K562 (cell line): Measurements from ENCODE around the gene PARD6B. TPM values are rescaled to one million over a fixed set of nuclear protein-coding genes. Genes with fewer than 3 reads are reported as not detected.

Experiments
- ARNT ChIP-seq, 2 experiments: fragments of 450-650 bp; IDR thresholded peaks; 2 replicates each; pipeline ENCODE4 v1.6.1; 2016; ENCODE audit warnings: mild to moderate bottlenecking in 1 of 2
- BRD4 ChIP-seq: fragments of 200-600 bp; sonication (generic); IDR thresholded peaks from 2 replicates; pipeline ENCODE4 v1.6.1; 2017; ENCODE audit warnings: inconsistent platforms
- CBX8 ChIP-seq: fragments of 200-600 bp; sonication (generic); IDR thresholded peaks from 2 replicates; pipeline ENCODE4 v1.6.1; 2012; ENCODE audit warnings: borderline replicate concordance, mixed run types, low read depth, mild to moderate bottlenecking, moderate library complexity, mixed read lengths, low read length, control low read depth, inconsistent platforms; ENCODE audit not compliant: poor library complexity, severe bottlenecking; ENCODE audit errors: extremely low read depth
- CREM ChIP-seq: IDR thresholded peaks from 2 replicates; pipeline ENCODE4 v1.6.1; 2014; ENCODE audit warnings: antibody characterized with exemption, low read depth
- DIDO1 ChIP-seq: fragments of 450-650 bp; IDR thresholded peaks from 2 replicates; pipeline ENCODE4 v1.6.1; 2016; ENCODE audit warnings: low read depth, missing biosample characterization, missing genetic modification characterization
- ESRRB ChIP-seq: fragments of 250-450 bp; sonication (Bioruptor Pico); IDR thresholded peaks from 2 replicates; pipeline ENCODE4 v1.5.0; 2020; ENCODE audit warnings: mild to moderate bottlenecking, moderate library complexity, borderline replicate concordance
- FOXK2 ChIP-seq, 2 experiments: fragments of 450-650 bp; IDR thresholded peaks in 1 of 2; conservative IDR thresholded peaks in 1 of 2; 2 replicates each; pipeline ENCODE4 v1.6.1; 2016; ENCODE audit warnings: low read depth in 2 of 2, mild to moderate bottlenecking in 1 of 2
- GMEB1 ChIP-seq: fragments of 250-450 bp; sonication (Bioruptor Pico); IDR thresholded peaks from 2 replicates; pipeline ENCODE4 v1.4.0; 2020; ENCODE audit warnings: mild to moderate bottlenecking
- HIVEP1 ChIP-seq: fragments of 250-450 bp; sonication (Bioruptor Pico); IDR thresholded peaks from 2 replicates; pipeline ENCODE4 v1.4.0; 2020; ENCODE audit warnings: mild to moderate bottlenecking
- HOXB6 ChIP-seq: fragments of 250-450 bp; sonication (Bioruptor Pico); IDR thresholded peaks from 2 replicates; pipeline ENCODE4 v1.5.1; 2022; ENCODE audit warnings: mild to moderate bottlenecking, borderline replicate concordance
- IRF9 ChIP-seq: fragments of 450-650 bp; IDR thresholded peaks from 2 replicates; pipeline ENCODE4 v1.6.1; 2016; ENCODE audit warnings: missing biosample characterization, missing genetic modification characterization
- MEF2A ChIP-seq: IDR thresholded peaks from 2 replicates; pipeline ENCODE4 v1.6.1; 2011; ENCODE audit warnings: low read depth, mild to moderate bottlenecking, low read length, moderate library complexity; ENCODE audit not compliant: control insufficient read depth
- NCOA1 ChIP-seq: fragments of 450-650 bp; IDR thresholded peaks from 2 replicates; pipeline ENCODE4 v1.6.1; 2016; ENCODE audit warnings: low read depth
- NCOA2 ChIP-seq, 2 experiments: fragments of 450-650 bp; IDR thresholded peaks; 2 replicates each; pipeline ENCODE4 v1.6.1; 2018; ENCODE audit warnings: mild to moderate bottlenecking in 2 of 2, moderate library complexity in 1 of 2; ENCODE audit not compliant: partially characterized antibody in 2 of 2
- PHF21A ChIP-seq: fragments of 450-650 bp; IDR thresholded peaks from 2 replicates; pipeline ENCODE4 v1.6.1; 2017; ENCODE audit warnings: low read depth, borderline replicate concordance
- POLR2G ChIP-seq: fragments of 200-400 bp; formaldehyde crosslinking; IDR thresholded peaks from 2 replicates; pipeline ENCODE4 v1.6.1; 2017; ENCODE audit warnings: low read depth, mild to moderate bottlenecking, antibody characterized with exemption, low read length, moderate library complexity
- POU5F1 ChIP-seq: fragments of 150-350 bp; IDR thresholded peaks from 2 replicates; pipeline ENCODE4 v1.6.1; 2014; ENCODE audit warnings: borderline replicate concordance, low read length, low read depth, mild to moderate bottlenecking; ENCODE audit not compliant: partially characterized antibody
- PREB ChIP-seq: sonication (generic); formaldehyde crosslinking; IDR thresholded peaks from 2 replicates; pipeline ENCODE4 v1.8.1; 2023; ENCODE audit warnings: mild to moderate bottlenecking, missing genetic modification reagents
- RBM22 ChIP-seq: fragments of 200-400 bp; formaldehyde crosslinking; IDR thresholded peaks from 2 replicates; pipeline ENCODE4 v1.6.1; 2018; ENCODE audit warnings: low read length, low read depth; ENCODE audit not compliant: poor library complexity, severe bottlenecking
- SETDB1 ChIP-seq: IDR thresholded peaks from one replicate; pipeline ENCODE4 v1.6.1; 2012; ENCODE audit warnings: low read length, control low read depth, inconsistent platforms
- SMAD4 ChIP-seq: fragments of 250-450 bp; sonication (Bioruptor Pico); conservative IDR thresholded peaks from 2 replicates; pipeline ENCODE4 v1.8.0; 2021; ENCODE audit warnings: inconsistent platforms, mild to moderate bottlenecking, moderate library complexity
- STAT5B ChIP-seq: fragments of 250-450 bp; sonication (Bioruptor Pico); IDR thresholded peaks from 2 replicates; pipeline ENCODE4 v1.8.0; 2021; ENCODE audit warnings: mild to moderate bottlenecking, inconsistent platforms
- XRCC4 ChIP-seq: IDR thresholded peaks from one replicate; pipeline ENCODE4 v1.6.1; 2011; ENCODE audit not compliant: insufficient read depth, insufficient read length; ENCODE audit errors: extremely low read depth
- ZNF551 ChIP-seq: fragments of 250-450 bp; sonication (Bioruptor Pico); IDR thresholded peaks from 2 replicates; pipeline ENCODE4 v1.5.0; 2021; ENCODE audit warnings: mild to moderate bottlenecking, moderate library complexity
- ZNF699 ChIP-seq: fragments of 250-450 bp; sonication (Bioruptor Pico); IDR thresholded peaks from 2 replicates; pipeline ENCODE4 v1.8.0; 2021; ENCODE audit warnings: mild to moderate bottlenecking, moderate library complexity; ENCODE audit not compliant: insufficient replicate concordance
- polyA plus RNA-seq, 8 experiments: library from polyadenylated mRNA; depleted of rRNA in 4 of 8; stranded (reverse) in 5 of 8; unstranded in 3 of 8; fragments of >200 nt; fragmentation: Nextera tagmentation in 2 of 8; fragmentation: Illumina TruSeq in 1 of 8; extraction: Ambion mirVana in 2 of 8; extraction: Trizol in 1 of 8; gene quantifications; 2 replicates each; pipeline versions ENCODE4 v1.2.1 to v1.2.3, GENCODE V29; 2011 to 2014; ENCODE audit warnings: inconsistent platforms in 1 of 8, missing spikeins in 1 of 8
- total RNA-seq, 7 experiments: library from RNA; depleted of rRNA in 6 of 7; stranded (reverse); fragments of >200 nt in 6 of 7; fragmentation: Illumina TruSeq in 2 of 7; extraction: Trizol in 2 of 7; gene quantifications; 2 replicates each; pipeline versions ENCODE4 v1.2.1 to v1.2.3, GENCODE V29; 2011 to 2021; ENCODE audit warnings: low replicate concordance in 1 of 7

The PARD6B gene
- total and polyA plus RNA-seq, 9 of the 15 experiments (the other 6 are each of a cell fraction or from before 2014, with no cell fraction given) = 1.7 to 12.3 (median 5.5) TPM

GRCh38 chr20:50790651-50791277 lies 59.4 kb downstream of the PARD6B start (continued):
- no peak for TF ChIP-seq MEF2A
- TF ChIP-seq NCOA2 (IDR thresholded peaks at IDR 0.05; ENCODE audit: partially characterized antibody in 2 of 2) = no peak
- peak; percentile 26 for TF ChIP-seq RBM22
- TF ChIP-seq PREB (CRISPR knock-in tag) = no peak
- TF ChIP-seq HOXB6 (CRISPR knock-in tag) = no peak
- no peak for TF ChIP-seq DIDO1 (tag)
- no peak; the same call in 1 of the 2 replicates for TF ChIP-seq BRD4
- peak; percentile 11; the same call in 1 of the 2 replicates for TF ChIP-seq PHF21A
- no peak for TF ChIP-seq CBX8
- TF ChIP-seq SETDB1 = no peak
- no peak for TF ChIP-seq IRF9 (tag)
- peak; percentile 75 for TF ChIP-seq CREM
- TF ChIP-seq ZNF551 = no peak
- TF ChIP-seq ZNF699 (CRISPR knock-in tag) = no peak
- no peak for TF ChIP-seq ARNT (IDR thresholded peaks at IDR 0.05)
- no peak for TF ChIP-seq XRCC4
- TF ChIP-seq POLR2G = peak; percentile 96
- TF ChIP-seq GMEB1 (CRISPR knock-in tag) = no peak
- TF ChIP-seq STAT5B = no peak
- TF ChIP-seq HIVEP1 (CRISPR knock-in tag) = 0 out of 2 replicates have a peak, but pooled peaks have one; percentile 30
- TF ChIP-seq POU5F1 = no peak
- TF ChIP-seq ESRRB (CRISPR knock-in tag) = no peak
- peak; percentile 86 for TF ChIP-seq SMAD4 (CRISPR knock-in tag)
- no peak for TF ChIP-seq FOXK2 (conservative IDR thresholded peaks at IDR 0.05 in 1 of 2, IDR thresholded peaks at IDR 0.05 in 1 of 2; ENCODE audit: low read depth in 2 of 2)
- peak; percentile 77 for TF ChIP-seq NCOA1
